ENCODE data around the gene MRPL38.

Gene MRPL38

GRCh38 chr17:75849724-75850123 is 55.0 kb downstream of the MRPL38 start:
- no peak for DNase-seq (ENCODE audit: low read depth)
- H3K4me3 ChIP-seq (replicated peaks; ENCODE audit: low read depth, low read length): no peak overlapping the region
- TF ChIP-seq CTCF (IDR thresholded peaks at IDR 0.05; ENCODE audit: low read length, missing control alignments): no peak

DNA sequence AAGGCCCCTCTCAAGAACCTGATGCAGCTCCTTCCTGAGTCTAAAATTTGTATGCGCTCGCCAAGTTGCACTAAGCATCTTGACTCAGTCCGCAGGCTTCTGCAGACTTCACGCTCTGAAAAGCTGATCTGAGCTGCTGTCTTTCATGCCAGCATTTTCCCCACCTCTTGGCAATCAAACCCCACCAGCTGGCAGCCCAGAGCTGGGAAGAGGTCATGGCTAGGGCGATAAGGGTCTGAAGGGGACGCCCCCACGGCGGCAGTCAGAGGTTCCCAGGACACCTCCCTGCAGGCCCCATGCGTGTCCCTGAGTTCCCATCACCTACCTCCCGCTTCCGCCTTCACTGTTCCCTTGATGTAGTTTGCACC is 55.4 kb downstream of the MRPL38 start:
- DNase-seq (ENCODE audit: low read depth): no peak
- no peak overlapping the region for H3K4me3 ChIP-seq (replicated peaks; ENCODE audit: low read depth, low read length)
- TF ChIP-seq CTCF (IDR thresholded peaks at IDR 0.05; ENCODE audit: low read length, missing control alignments): no peak
